Peyer's patch (tissue), 4 donors: ENCODE results near the gene ACTR3C. TPM values are rescaled to one million over a fixed set of nuclear protein-coding genes. Genes with fewer than 3 reads are reported as not detected.
A peak's percentile ranks its signal among the peaks of the same experiment; 100 is the strongest.

Experiments
- DNase-seq, 3 donors: peaks; one replicate each; pipeline ENCODE4 v3.0.0-alpha.2; 2017 to 2019
- H3K27ac ChIP-seq, 4 donors: fragments of 200-600 bp; sonication (generic); one replicate each; pipeline ENCODE4 v1.5.1; 2016 to 2019
- H3K27me3 ChIP-seq, 2 donors: fragments of 200-600 bp; sonication (generic); one replicate each; pipeline ENCODE4 v1.5.1; 2019
- H3K36me3 ChIP-seq, 3 donors: fragments of 200-600 bp; sonication (generic); one replicate each; pipeline ENCODE4 v1.5.1; 2016 to 2019
- H3K4me1 ChIP-seq, 4 donors: fragments of 200-600 bp; sonication (generic); one replicate each; pipeline ENCODE4 v1.5.1; 2016 to 2019
- H3K4me3 ChIP-seq, 4 donors: fragments of 200-600 bp; sonication (generic); 1 replicate in 3 of 4; 2 replicates in 1 of 4; pipeline ENCODE4 v1.5.1; 2016 to 2019; ENCODE audit warnings: mild to moderate bottlenecking in 1 of 4
- H3K9me3 ChIP-seq, 4 donors: fragments of 200-600 bp; sonication (generic); one replicate each; pipeline ENCODE4 v1.5.1; 2016 to 2019; ENCODE audit warnings: mild to moderate bottlenecking in 1 of 4
- POLR2A ChIP-seq, 2 donors: fragments of 450-650 bp; IDR thresholded peaks; one replicate each; pipeline ENCODE4 v1.5.1; 2017; ENCODE audit warnings: antibody characterized with exemption in 2 of 2, mild to moderate bottlenecking in 2 of 2, moderate library complexity in 2 of 2
- total RNA-seq, 4 donors: library from RNA; depleted of rRNA; stranded (reverse); fragments of >200 nt; gene quantifications; one replicate each; pipeline ENCODE4 v1.1.0, GENCODE V29; 2016
- TF ChIP-seq, protein P1 (sequence below), 6 experiments: fragments of 450-650 bp in 4 of 6; fragments of 200-600 bp in 2 of 6; sonication (generic) in 1 of 6; IDR thresholded peaks; one replicate each; pipeline ENCODE4 v1.5.1; 2017 to 2019; ENCODE audit warnings: antibody characterized with exemption in 6 of 6, mild to moderate bottlenecking in 3 of 6, moderate library complexity in 1 of 6

The ACTR3C gene
- total RNA-seq, 4 donors from 2014 or later = 34.5 to 70.4 (median 56.8) TPM

DNA sequence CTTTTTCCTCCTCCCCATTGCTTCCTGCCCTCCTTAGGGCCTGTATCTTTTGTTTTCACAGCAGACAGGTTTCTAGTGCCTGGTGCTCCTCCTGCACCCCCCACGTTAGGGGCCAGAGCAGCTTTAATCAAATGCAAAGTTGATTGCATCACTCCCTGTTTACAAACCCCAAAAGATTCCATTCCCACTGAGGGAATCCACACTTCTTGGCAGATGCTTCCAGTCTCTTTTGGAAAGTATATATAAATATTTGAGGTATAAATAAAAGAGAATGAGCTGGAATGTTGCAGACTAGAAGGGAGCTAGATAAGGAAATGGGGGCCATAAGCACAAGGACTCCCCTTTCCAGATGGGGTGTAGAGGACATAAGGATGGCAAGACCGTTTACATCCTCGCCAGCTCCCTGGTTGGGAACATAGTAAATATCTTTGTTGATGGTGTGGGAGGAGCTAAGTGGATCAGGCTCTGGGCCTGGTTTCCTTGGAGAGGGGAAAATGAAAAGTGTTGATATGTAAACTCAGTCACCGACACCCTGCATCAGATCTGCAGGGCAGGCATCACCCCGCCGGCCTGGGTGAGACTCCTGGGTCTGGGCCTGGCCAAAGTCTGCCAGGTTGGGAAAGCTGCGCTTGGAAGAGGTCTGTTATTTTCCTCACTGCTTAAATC is 11.9 kb upstream of the ACTR3C start:
- TF ChIP-seq, protein P1, sequence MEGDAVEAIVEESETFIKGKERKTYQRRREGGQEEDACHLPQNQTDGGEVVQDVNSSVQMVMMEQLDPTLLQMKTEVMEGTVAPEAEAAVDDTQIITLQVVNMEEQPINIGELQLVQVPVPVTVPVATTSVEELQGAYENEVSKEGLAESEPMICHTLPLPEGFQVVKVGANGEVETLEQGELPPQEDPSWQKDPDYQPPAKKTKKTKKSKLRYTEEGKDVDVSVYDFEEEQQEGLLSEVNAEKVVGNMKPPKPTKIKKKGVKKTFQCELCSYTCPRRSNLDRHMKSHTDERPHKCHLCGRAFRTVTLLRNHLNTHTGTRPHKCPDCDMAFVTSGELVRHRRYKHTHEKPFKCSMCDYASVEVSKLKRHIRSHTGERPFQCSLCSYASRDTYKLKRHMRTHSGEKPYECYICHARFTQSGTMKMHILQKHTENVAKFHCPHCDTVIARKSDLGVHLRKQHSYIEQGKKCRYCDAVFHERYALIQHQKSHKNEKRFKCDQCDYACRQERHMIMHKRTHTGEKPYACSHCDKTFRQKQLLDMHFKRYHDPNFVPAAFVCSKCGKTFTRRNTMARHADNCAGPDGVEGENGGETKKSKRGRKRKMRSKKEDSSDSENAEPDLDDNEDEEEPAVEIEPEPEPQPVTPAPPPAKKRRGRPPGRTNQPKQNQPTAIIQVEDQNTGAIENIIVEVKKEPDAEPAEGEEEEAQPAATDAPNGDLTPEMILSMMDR (IDR thresholded peaks at IDR 0.05) = no peak
- no peak for TF ChIP-seq POLR2A (IDR thresholded peaks at IDR 0.05)
- no peak for DNase-seq
- H3K4me3 ChIP-seq = no peak overlapping the region
- peak overlapping the region in 3 of 4 donors; percentile 47 to 76 (median 60) for H3K27ac ChIP-seq
- H3K36me3 ChIP-seq = peaks cover 0 to 14% (median 0%) of the 10 kb centered on the region in 3 donors
- no peaks in the 10 kb centered on the region for H3K9me3 ChIP-seq
- peaks cover 0 to 12% (median 2%) of the 10 kb centered on the region in 4 donors for H3K4me1 ChIP-seq
- H3K27me3 ChIP-seq = no peaks in the 10 kb centered on the region

DNA sequence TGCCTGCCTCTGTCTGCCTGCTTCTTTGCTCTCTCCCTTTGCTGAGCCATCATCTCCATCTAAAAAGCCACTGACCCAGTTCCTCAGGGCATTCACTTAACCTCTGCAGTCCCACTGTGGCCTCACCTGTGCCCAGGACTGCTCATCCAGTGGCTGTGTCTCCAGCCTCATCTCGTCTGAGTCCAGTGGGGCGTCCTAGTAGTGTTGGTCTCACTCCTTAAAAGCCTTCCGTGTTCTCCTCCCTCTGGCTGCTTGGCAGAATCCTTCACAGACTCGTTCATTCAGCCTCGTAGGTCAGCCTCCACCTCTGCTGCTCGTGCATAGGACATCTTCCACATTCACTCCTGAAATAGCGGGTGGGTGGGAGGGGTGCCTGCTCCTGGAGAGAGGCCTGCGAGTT is 10.8 kb upstream of the ACTR3C start:
- Histone ChIP-seq H3K27ac (peak overlapping the region in 2 of 4 donors; percentile 25 to 76), H3K4me3 (no peak overlapping the region), H3K36me3 (peaks cover 0 to 26% (median 0%) of the 10 kb centered on the region in 3 donors), H3K9me3 (no peaks in the 10 kb centered on the region), H3K27me3 (no peaks in the 10 kb centered on the region), H3K4me1 (peaks cover 0 to 10% (median 0%) of the 10 kb centered on the region in 4 donors)
- TF ChIP-seq, protein P1 (IDR thresholded peaks at IDR 0.05) = no peak
- no peak for TF ChIP-seq POLR2A (IDR thresholded peaks at IDR 0.05)
- no peak for DNase-seq

DNA sequence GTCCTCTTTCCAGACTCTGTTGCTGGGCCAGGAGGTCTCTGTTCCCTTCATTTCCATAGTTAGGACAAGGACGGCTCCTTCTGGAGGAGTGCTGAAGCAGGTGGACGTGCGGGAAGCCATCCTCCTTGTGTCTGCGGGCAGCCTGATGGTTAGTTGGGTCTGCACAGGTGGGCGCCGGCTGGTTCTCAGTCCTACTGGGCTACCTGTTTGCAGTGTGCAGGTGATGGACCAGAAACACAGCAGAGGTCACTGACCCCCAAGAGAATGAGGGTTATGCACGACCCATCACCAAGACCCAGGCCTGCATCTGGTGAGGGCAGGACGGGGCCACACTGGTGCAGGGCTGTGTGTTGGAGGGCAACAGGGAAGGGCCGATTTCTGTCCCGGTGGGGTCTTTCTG is 10.3 kb upstream of the ACTR3C start:
- Histone ChIP-seq H3K27ac (no peak overlapping the region), H3K36me3 (peaks cover 0 to 29% (median 0%) of the 10 kb centered on the region in 3 donors)

DNA sequence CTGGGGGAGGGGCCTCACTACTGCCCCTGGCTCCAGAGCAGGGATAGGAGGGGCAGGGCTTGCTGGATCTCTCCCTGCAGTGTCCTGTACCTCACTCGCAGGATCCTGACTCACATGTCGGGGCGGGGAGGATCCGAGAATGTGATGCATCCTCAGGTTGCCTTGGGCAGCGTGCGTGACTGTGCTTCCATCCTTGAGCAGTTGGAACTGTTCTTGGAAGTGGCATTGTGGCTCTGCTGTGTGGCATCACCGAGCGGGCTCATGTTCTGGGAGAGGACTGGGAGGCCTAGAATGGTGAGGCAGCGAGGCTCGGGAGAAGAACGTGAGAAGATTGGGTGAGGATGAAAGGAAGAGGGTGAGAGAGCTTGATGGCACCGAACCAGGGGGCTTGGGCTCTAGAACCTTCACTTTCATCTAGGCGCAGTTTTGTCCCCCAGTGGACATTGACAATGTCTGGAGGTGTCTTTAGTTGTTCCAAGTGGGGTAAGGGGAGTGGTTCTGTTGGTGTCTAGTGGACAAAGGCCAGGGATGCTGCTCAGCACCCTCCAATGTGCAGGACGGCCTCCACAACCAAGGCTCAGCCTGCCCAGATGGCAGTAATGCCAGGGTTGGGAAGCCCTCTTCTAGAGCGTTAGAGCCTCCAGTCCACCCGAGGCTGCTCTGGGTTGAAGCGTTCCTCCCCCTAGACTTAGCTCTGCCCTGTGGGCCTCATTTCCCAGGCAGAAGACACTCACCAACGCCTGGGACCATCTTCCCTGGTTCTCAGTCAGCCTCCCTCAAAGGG is 9.7 kb upstream of the ACTR3C start:
- H3K27ac ChIP-seq = no peak overlapping the region

More for the DNA sequence above, 10.3 kb upstream of the ACTR3C start:
- TF ChIP-seq POLR2A (IDR thresholded peaks at IDR 0.05) = no peak
- TF ChIP-seq, protein P1 (IDR thresholded peaks at IDR 0.05) = no peak
- peaks cover 0 to 10% (median 0%) of the 10 kb centered on the region in 4 donors for H3K4me1 ChIP-seq
- H3K27me3 ChIP-seq = no peaks in the 10 kb centered on the region
- no peak overlapping the region for H3K4me3 ChIP-seq
- H3K9me3 ChIP-seq = no peaks in the 10 kb centered on the region
- DNase-seq = no peak

DNA sequence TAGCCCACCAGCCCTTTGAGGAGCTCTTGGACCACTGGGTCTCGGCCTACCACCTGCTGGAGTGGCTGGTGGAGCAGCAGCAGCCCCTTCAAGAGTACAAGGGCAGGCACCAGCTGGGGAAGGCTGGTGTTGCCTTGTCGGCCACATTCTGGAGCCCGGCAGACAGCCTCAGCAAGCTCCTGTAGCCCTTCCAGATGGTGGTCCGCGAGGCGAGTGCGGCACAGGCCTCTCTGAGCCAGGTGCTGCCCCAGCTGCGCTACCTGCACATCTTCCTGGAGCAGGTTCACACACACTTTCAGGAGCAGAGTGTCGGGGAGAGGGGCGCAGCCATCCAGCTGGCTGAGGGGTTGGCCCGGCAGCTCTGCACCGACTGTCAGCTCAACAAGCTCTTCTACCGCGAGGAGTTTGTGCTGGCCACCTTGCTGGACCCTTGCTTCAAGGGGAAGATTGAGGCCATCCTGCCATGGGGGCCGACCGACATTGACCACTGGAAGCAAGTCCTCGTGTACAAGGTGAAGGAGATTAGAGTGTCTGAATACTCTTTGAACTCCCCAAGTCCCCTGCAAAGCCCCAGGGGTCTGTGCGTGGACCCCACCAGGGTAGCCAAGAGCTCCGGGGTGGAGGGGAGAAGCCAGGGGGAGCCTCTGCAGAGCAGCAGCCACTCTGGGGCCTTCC is 7.0 kb upstream of the ACTR3C start:
- no peak for DNase-seq
- H3K9me3 ChIP-seq = no peaks in the 10 kb centered on the region
- peaks cover 0 to under 1% (median 0%) of the 10 kb centered on the region in 4 donors for H3K4me1 ChIP-seq
- H3K4me3 ChIP-seq = no peak overlapping the region
- no peak for TF ChIP-seq POLR2A (IDR thresholded peaks at IDR 0.05)
- TF ChIP-seq, protein P1 (IDR thresholded peaks at IDR 0.05) = no peak
- H3K27ac ChIP-seq = peak overlapping the region in 1 of 4 donors; percentile 32
- peaks cover 0 to 28% (median 0%) of the 10 kb centered on the region in 3 donors for H3K36me3 ChIP-seq
- H3K27me3 ChIP-seq = no peaks in the 10 kb centered on the region

More for the DNA sequence above, 9.7 kb upstream of the ACTR3C start:
- H3K9me3 ChIP-seq = no peaks in the 10 kb centered on the region
- DNase-seq = no peak
- TF ChIP-seq POLR2A (IDR thresholded peaks at IDR 0.05) = no peak
- TF ChIP-seq, protein P1 (IDR thresholded peaks at IDR 0.05) = no peak
- peaks cover 0 to 10% (median 0%) of the 10 kb centered on the region in 4 donors for H3K4me1 ChIP-seq
- no peak overlapping the region for H3K4me3 ChIP-seq
- peaks cover 0 to 25% (median 0%) of the 10 kb centered on the region in 3 donors for H3K36me3 ChIP-seq
- H3K27me3 ChIP-seq = no peaks in the 10 kb centered on the region
